ENCODE data around the gene SRPX2. TPM values are rescaled to one million over a fixed set of nuclear protein-coding genes. Genes with fewer than 3 reads are reported as not detected.

SRPX2 gene
- total RNA-seq, 2 donors from 2014 or later = 4.4 to 5.8 TPM

GRCh38 chrX:100695302-100695701 is 51.3 kb downstream of the SRPX2 start:
- Histone ChIP-seq H3K9me3 (no peaks in the 10 kb centered on the region), H3K9ac (ENCODE audit: low read depth in 2 of 2, low read length in 2 of 2) (no peak overlapping the region), H3K27me3 (no peaks in the 10 kb centered on the region), H3K4me1 (no peaks in the 10 kb centered on the region), H3K36me3 (no peaks in the 10 kb centered on the region), H3K4me3 (no peak overlapping the region), H3K27ac (no peak overlapping the region)
- no peak for TF ChIP-seq CTCF (IDR thresholded peaks at IDR 0.05)
- no peak for DNase-seq
- intact Hi-C loops (cut with DNase I) = no loop called here

GRCh38 chrX:100695991-100696390 is 52.0 kb downstream of the SRPX2 start:
- TF ChIP-seq CTCF (IDR thresholded peaks at IDR 0.05) = no peak
- DNase-seq = no peak
- Histone ChIP-seq H3K36me3 (no peaks in the 10 kb centered on the region), H3K27ac (no peak overlapping the region), H3K9ac (ENCODE audit: low read depth in 2 of 2, low read length in 2 of 2) (no peak overlapping the region), H3K4me3 (no peak overlapping the region), H3K4me1 (no peaks in the 10 kb centered on the region), H3K27me3 (no peaks in the 10 kb centered on the region), H3K9me3 (no peaks in the 10 kb centered on the region)
- intact Hi-C loops (cut with DNase I) = no loop called here

GRCh38 chrX:100696699-100697351 is 52.8 kb downstream of the SRPX2 start:
- Histone ChIP-seq H3K4me3 (no peak overlapping the region), H3K27me3 (no peaks in the 10 kb centered on the region), H3K36me3 (no peaks in the 10 kb centered on the region), H3K9ac (ENCODE audit: low read depth in 2 of 2, low read length in 2 of 2) (no peak overlapping the region), H3K9me3 (no peaks in the 10 kb centered on the region), H3K4me1 (no peaks in the 10 kb centered on the region), H3K27ac (no peak overlapping the region)
- intact Hi-C loops (cut with DNase I) = no loop called here
- no peak for TF ChIP-seq CTCF (IDR thresholded peaks at IDR 0.05)
- no peak for DNase-seq

- no peak for DNase-seq
- Histone ChIP-seq H3K4me3 (no peak overlapping the region), H3K27ac (no peak overlapping the region), H3K36me3 (no peaks in the 10 kb centered on the region), H3K27me3 (no peaks in the 10 kb centered on the region), H3K4me1 (no peaks in the 10 kb centered on the region), H3K9me3 (no peaks in the 10 kb centered on the region), H3K9ac (ENCODE audit: low read depth in 2 of 2, low read length in 2 of 2) (no peak overlapping the region)
- no peak for TF ChIP-seq CTCF (IDR thresholded peaks at IDR 0.05)
- intact Hi-C loops (cut with DNase I) = no loop called here
These were observed 54.6 kb downstream of the SRPX2 start for GRCh38 chrX:100698551-100698950.

GRCh38 chrX:100700809-100701208 is 56.8 kb downstream of the SRPX2 start:
- Histone ChIP-seq H3K27ac (no peak overlapping the region), H3K4me3 (no peak overlapping the region), H3K36me3 (no peaks in the 10 kb centered on the region), H3K27me3 (no peaks in the 10 kb centered on the region), H3K4me1 (no peaks in the 10 kb centered on the region), H3K9me3 (no peaks in the 10 kb centered on the region), H3K9ac (ENCODE audit: low read depth in 2 of 2, low read length in 2 of 2) (no peak overlapping the region)
- intact Hi-C loops (cut with DNase I) = no loop called here
- no peak for DNase-seq
- TF ChIP-seq CTCF (IDR thresholded peaks at IDR 0.05) = no peak

Measured in colonic mucosa (tissue), 4 donors.